Panc1 (cell line): Measurements from ENCODE around the gene SDK1. TPM values are rescaled to one million over a fixed set of nuclear protein-coding genes. Genes with fewer than 3 reads are reported as not detected.

Experiments used
- ATAC-seq: fragments of 200-7000 bp; cut with Tn5 transposase; 2 replicates; pipeline ENCODE4 v1.9.1; 2020; ENCODE audit warnings: mild to moderate bottlenecking, moderate library complexity
- BruUV-seq: library from RNA; stranded (reverse); fragments of 400-500 nt; replicated peaks from 2 replicates; lab custom pipeline; 2021; lab: Mats Ljungman, UMichigan
- CTCF ChIA-PET: fragments of 300-600 bp; sonication (Branson Sonifier 250); formaldehyde crosslinking; loops from one replicate; lab custom pipeline; 2022; ENCODE audit warnings: antibody characterized with exemption; lab: Charles Lee
- POLR2A ChIA-PET: fragments of 300-600 bp; sonication (Branson Sonifier 250); formaldehyde crosslinking; loops from one replicate; lab custom pipeline; 2022; ENCODE audit warnings: antibody characterized with exemption; lab: Charles Lee
- DNase-seq: peaks from one replicate; pipeline ENCODE4 v3.0.0-alpha.2; 2010; ENCODE audit warnings: low read depth, low spot score
- H3K27ac ChIP-seq: 2 replicates; pipeline ENCODE4 v1.5.1; 2011; ENCODE audit warnings: mild to moderate bottlenecking, low read length, inconsistent platforms
- H3K27me3 ChIP-seq: fragments of 200-500 bp; sonication (Bioruptor generic); 2 replicates; pipeline ENCODE4 v1.6.0; 2014; ENCODE audit warnings: low read length, inconsistent platforms; ENCODE audit not compliant: control insufficient read depth, insufficient read depth
- H3K36me3 ChIP-seq: fragments of 200-500 bp; sonication (Bioruptor generic); 2 replicates; pipeline ENCODE4 v1.5.1; 2014; ENCODE audit warnings: inconsistent platforms, mild to moderate bottlenecking, low read length, moderate library complexity; ENCODE audit not compliant: control insufficient read depth, insufficient read depth
- H3K4me1 ChIP-seq: 2 replicates; pipeline ENCODE4 v1.5.1; 2011; ENCODE audit warnings: inconsistent platforms, mild to moderate bottlenecking, low read length, moderate library complexity; ENCODE audit not compliant: control insufficient read depth, insufficient read depth
- H3K4me3 ChIP-seq, 2 experiments: 2 replicates each; pipeline ENCODE4 v1.5.1; 2011 to 2012; ENCODE audit warnings: low read depth in 2 of 2, low read length in 2 of 2, mild to moderate bottlenecking in 2 of 2, inconsistent platforms in 1 of 2, moderate library complexity in 1 of 2
- H3K9me3 ChIP-seq: fragments of 200-500 bp; sonication (Bioruptor generic); 2 replicates; pipeline ENCODE4 v1.5.1; 2014; ENCODE audit warnings: low read depth, mild to moderate bottlenecking, inconsistent platforms, low read length, moderate library complexity; ENCODE audit not compliant: control insufficient read depth, insufficient read depth
- POLR2AphosphoS5 ChIP-seq: IDR thresholded peaks from 2 replicates; pipeline ENCODE4 v1.6.1; 2012; ENCODE audit warnings: mild to moderate bottlenecking, low read depth, low read length, moderate library complexity
- SIN3A ChIP-seq: IDR thresholded peaks from 2 replicates; pipeline ENCODE4 v1.6.1; 2012; ENCODE audit warnings: low read depth, mild to moderate bottlenecking, low read length, moderate library complexity, borderline replicate concordance; ENCODE audit not compliant: insufficient read depth
- TCF7L2 ChIP-seq: IDR thresholded peaks from 2 replicates; pipeline ENCODE4 v1.6.1; 2011; ENCODE audit warnings: mild to moderate bottlenecking, low read depth, low read length, inconsistent platforms
- in situ Hi-C: cut with HindIII; loops from 2 replicates; pipeline ENCODE4 v1.10.0; 2016; ENCODE audit warnings: low sequenced_read_pairs, low pct_unique_long_range_greater_than_20kb
- intact Hi-C: fragments of 100-400 bp; cut with micrococcal nuclease; formaldehyde crosslinking; loops from one replicate; pipeline ENCODE4 v1.10.0; 2022; ENCODE audit not compliant: unreplicated experiment
- total RNA-seq: library from RNA; stranded (reverse); gene quantifications from one replicate; pipeline ENCODE4 v1.2.1, GENCODE V29; 2021; ENCODE audit not compliant: unreplicated experiment
- TF ChIP-seq, protein P1 (sequence below), 2 experiments: IDR thresholded peaks; 2 replicates each; pipeline ENCODE4 v1.6.1; 2011 to 2012; ENCODE audit warnings: low read depth in 2 of 2, control low read depth in 1 of 2, low read length in 1 of 2, mild to moderate bottlenecking in 1 of 2, moderate library complexity in 1 of 2; ENCODE audit not compliant: insufficient read depth in 1 of 2
- TF ChIP-seq, protein P2 (sequence below): fragments of 450-650 bp; IDR thresholded peaks from 2 replicates; pipeline ENCODE4 v1.5.1; 2017; ENCODE audit warnings: mild to moderate bottlenecking

The SDK1 gene
- total RNA-seq, 1 experiment from 2014 or later = 47.4 TPM

DNA sequence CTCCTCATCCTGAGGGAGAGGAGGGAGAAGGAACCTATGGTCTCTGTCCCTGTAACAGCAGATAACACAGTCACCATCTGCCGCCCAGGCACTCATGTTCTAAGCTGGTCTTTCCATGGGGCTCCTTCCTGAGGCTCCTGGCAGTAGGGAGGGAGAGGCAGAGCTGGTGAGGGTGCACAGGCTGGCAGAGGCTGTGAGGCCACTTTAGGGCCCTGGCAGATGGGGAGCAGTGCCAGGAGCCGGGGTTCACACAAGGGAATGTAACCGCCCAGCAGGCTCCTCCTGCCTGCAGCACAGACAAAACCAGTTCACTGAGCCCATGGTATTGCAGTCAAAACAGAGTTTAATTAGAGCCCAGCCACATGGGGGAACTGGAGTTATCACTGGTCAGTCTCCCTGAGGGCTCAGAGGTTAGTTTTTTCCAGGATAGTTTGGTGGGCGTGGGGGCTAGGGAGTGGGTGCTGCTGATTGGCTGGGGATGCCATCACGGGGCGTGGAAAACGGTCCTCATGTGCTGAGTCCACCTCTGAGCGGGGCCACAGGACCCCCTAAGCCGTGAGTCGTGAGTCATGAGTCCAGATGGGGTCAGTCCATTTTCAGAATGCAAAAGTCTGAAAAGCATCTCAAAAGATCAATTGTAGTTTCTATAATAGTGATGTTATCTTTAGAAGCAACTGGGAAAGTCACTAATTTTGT lies 881.7 kb downstream of the SDK1 start:
- Histone ChIP-seq H3K4me1 (no peaks in the 10 kb centered on the region), H3K9me3 (no peaks in the 10 kb centered on the region), H3K27ac (no peak overlapping the region), H3K4me3 (no peak overlapping the region), H3K36me3 (no peaks in the 10 kb centered on the region), H3K27me3 (no peaks in the 10 kb centered on the region)
- CTCF ChIA-PET = no interaction called here
- no TSS peak for BruUV-seq
- TF ChIP-seq TCF7L2 (no peak), POLR2AphosphoS5 (no peak), SIN3A (no peak)
- TF ChIP-seq, protein P1, sequence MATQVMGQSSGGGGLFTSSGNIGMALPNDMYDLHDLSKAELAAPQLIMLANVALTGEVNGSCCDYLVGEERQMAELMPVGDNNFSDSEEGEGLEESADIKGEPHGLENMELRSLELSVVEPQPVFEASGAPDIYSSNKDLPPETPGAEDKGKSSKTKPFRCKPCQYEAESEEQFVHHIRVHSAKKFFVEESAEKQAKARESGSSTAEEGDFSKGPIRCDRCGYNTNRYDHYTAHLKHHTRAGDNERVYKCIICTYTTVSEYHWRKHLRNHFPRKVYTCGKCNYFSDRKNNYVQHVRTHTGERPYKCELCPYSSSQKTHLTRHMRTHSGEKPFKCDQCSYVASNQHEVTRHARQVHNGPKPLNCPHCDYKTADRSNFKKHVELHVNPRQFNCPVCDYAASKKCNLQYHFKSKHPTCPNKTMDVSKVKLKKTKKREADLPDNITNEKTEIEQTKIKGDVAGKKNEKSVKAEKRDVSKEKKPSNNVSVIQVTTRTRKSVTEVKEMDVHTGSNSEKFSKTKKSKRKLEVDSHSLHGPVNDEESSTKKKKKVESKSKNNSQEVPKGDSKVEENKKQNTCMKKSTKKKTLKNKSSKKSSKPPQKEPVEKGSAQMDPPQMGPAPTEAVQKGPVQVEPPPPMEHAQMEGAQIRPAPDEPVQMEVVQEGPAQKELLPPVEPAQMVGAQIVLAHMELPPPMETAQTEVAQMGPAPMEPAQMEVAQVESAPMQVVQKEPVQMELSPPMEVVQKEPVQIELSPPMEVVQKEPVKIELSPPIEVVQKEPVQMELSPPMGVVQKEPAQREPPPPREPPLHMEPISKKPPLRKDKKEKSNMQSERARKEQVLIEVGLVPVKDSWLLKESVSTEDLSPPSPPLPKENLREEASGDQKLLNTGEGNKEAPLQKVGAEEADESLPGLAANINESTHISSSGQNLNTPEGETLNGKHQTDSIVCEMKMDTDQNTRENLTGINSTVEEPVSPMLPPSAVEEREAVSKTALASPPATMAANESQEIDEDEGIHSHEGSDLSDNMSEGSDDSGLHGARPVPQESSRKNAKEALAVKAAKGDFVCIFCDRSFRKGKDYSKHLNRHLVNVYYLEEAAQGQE (IDR thresholded peaks at IDR 0.05; ENCODE audit: insufficient read depth in 1 of 2, low read depth in 2 of 2, low read length in 1 of 2) = no peak
- TF ChIP-seq, protein P2, sequence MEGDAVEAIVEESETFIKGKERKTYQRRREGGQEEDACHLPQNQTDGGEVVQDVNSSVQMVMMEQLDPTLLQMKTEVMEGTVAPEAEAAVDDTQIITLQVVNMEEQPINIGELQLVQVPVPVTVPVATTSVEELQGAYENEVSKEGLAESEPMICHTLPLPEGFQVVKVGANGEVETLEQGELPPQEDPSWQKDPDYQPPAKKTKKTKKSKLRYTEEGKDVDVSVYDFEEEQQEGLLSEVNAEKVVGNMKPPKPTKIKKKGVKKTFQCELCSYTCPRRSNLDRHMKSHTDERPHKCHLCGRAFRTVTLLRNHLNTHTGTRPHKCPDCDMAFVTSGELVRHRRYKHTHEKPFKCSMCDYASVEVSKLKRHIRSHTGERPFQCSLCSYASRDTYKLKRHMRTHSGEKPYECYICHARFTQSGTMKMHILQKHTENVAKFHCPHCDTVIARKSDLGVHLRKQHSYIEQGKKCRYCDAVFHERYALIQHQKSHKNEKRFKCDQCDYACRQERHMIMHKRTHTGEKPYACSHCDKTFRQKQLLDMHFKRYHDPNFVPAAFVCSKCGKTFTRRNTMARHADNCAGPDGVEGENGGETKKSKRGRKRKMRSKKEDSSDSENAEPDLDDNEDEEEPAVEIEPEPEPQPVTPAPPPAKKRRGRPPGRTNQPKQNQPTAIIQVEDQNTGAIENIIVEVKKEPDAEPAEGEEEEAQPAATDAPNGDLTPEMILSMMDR = no peak
- in situ Hi-C loops (no loop called here), intact Hi-C loops (no loop called here)
- no peak for DNase-seq
- POLR2A ChIA-PET = no interaction called here
- ATAC-seq = no peak

DNA sequence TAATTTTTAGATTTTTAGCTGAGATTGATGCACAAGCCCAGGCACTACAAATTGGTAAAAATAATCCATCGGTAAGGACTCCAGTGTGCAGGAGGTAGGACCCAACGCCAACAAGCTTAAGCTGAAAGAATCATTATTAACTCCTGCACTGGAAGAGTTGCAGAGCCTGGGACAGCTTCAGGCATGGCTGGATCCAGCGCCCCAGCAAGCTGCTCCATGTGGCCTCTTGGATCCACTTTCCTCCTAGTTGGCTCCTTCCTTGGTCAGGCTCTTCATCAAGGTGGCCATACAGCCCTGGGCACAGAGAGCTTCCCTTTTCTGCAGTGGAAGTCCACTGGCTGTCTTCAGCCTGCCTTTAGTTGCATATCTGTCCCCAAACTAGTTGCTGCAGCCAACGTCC lies 883.6 kb downstream of the SDK1 start:
- H3K27ac ChIP-seq = no peak overlapping the region
- POLR2A ChIA-PET = no interaction called here
- H3K4me1 ChIP-seq = no peaks in the 10 kb centered on the region
- in situ Hi-C loops (no loop called here), intact Hi-C loops (no loop called here)
- H3K27me3 ChIP-seq = no peaks in the 10 kb centered on the region
- DNase-seq (no peak), ATAC-seq (no peak)
- BruUV-seq = no TSS peak
- TF ChIP-seq TCF7L2 (no peak), POLR2AphosphoS5 (no peak), SIN3A (no peak)
- TF ChIP-seq, protein P2 = no peak
- TF ChIP-seq, protein P1 (IDR thresholded peaks at IDR 0.05; ENCODE audit: insufficient read depth in 1 of 2, low read depth in 2 of 2, low read length in 1 of 2) = no peak
- no peak overlapping the region for H3K4me3 ChIP-seq
- CTCF ChIA-PET = no interaction called here
- no peaks in the 10 kb centered on the region for H3K9me3 ChIP-seq
- no peaks in the 10 kb centered on the region for H3K36me3 ChIP-seq
